GM12801 (cell line): ENCODE measurements around the gene EPHB4.

Experiments
- TF ChIP-seq, protein P1 (sequence below): IDR thresholded peaks from one replicate; pipeline ENCODE4 v1.5.1; 2011; ENCODE audit warnings: control low read depth; ENCODE audit not compliant: insufficient read length; ENCODE audit errors: extremely low read depth

Gene EPHB4

GRCh38 chr7:100781255-100781654, 46.1 kb downstream of the EPHB4 start:
- TF ChIP-seq, protein P1, sequence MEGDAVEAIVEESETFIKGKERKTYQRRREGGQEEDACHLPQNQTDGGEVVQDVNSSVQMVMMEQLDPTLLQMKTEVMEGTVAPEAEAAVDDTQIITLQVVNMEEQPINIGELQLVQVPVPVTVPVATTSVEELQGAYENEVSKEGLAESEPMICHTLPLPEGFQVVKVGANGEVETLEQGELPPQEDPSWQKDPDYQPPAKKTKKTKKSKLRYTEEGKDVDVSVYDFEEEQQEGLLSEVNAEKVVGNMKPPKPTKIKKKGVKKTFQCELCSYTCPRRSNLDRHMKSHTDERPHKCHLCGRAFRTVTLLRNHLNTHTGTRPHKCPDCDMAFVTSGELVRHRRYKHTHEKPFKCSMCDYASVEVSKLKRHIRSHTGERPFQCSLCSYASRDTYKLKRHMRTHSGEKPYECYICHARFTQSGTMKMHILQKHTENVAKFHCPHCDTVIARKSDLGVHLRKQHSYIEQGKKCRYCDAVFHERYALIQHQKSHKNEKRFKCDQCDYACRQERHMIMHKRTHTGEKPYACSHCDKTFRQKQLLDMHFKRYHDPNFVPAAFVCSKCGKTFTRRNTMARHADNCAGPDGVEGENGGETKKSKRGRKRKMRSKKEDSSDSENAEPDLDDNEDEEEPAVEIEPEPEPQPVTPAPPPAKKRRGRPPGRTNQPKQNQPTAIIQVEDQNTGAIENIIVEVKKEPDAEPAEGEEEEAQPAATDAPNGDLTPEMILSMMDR = no peak

- TF ChIP-seq, protein P1 = no peak
Observed at GRCh38 chr7:100779359-100779758, 48.0 kb downstream of the EPHB4 start.

DNA sequence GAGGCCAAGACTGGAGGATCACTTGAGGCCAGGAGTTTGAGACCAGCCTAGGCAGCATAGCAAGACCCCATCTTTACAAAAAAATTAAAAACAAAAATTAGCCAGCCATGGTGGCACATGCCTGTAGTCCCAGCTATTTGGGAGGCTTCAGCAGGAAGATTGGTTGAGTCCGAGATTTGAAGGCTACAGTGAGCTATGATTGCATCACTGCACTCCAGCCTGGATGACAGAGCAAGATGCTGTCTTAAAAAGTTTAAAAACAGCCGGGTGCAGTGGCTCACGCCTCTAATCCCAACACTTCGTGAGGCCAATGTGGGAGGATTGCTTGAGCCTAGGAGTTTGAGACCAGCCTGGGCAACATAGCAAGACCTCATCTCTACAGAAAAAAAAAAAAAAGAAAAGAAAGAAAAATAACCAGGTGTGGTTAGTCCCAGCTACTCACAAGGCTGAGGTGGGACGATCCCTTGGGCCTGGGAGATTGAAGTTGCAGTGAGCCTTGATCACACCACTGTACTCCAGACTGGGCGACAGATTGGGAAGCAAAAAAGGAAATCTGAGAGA, 49.2 kb downstream of the EPHB4 start:
- TF ChIP-seq, protein P1 = no peak

DNA sequence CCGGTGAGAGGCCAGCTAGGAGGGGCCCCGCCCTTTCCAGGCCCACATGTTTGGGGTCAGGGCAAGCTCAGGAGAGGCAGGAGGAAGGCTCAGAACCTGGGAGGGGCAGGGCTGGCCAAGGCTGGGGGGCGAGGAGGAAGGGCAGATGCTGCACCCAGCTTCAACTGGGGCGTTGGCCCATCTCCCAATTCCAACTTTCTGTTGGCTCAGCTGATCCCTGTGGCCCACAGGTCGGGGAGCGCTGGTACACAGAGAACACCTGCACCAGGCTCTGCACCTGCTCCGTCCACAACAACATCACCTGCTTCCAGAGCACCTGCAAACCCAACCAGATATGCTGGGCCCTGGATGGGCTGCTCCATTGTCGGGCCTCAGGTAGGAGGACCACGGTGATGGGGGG, 53.8 kb downstream of the EPHB4 start:
- TF ChIP-seq, protein P1 = no peak

GRCh38 chr7:100768784-100769183, 58.5 kb downstream of the EPHB4 start:
- TF ChIP-seq, protein P1 = no peak

DNA sequence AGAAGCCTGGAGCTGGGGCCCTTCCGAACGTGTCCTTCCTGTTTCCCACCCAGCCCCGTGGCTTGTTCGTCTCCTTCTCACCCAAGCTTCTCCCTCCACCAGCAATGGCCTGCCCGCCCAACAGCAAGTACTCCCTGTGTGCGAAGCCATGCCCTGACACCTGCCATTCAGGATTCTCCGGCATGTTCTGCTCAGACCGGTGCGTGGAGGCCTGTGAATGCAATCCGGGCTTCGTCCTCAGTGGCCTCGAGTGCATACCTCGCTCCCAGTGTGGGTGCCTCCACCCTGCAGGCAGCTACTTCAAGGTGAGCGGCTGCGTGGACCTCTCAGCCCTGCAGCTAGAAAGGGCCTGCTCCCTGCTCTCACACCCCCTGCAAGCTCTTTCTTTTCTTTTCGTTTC, 62.1 kb downstream of the EPHB4 start:
- TF ChIP-seq, protein P1 = no peak

GRCh38 chr7:100764841-100765240, 62.5 kb downstream of the EPHB4 start:
- TF ChIP-seq, protein P1 = no peak
